Measurements from ENCODE around the gene JAK3.

Gene JAK3

DNA sequence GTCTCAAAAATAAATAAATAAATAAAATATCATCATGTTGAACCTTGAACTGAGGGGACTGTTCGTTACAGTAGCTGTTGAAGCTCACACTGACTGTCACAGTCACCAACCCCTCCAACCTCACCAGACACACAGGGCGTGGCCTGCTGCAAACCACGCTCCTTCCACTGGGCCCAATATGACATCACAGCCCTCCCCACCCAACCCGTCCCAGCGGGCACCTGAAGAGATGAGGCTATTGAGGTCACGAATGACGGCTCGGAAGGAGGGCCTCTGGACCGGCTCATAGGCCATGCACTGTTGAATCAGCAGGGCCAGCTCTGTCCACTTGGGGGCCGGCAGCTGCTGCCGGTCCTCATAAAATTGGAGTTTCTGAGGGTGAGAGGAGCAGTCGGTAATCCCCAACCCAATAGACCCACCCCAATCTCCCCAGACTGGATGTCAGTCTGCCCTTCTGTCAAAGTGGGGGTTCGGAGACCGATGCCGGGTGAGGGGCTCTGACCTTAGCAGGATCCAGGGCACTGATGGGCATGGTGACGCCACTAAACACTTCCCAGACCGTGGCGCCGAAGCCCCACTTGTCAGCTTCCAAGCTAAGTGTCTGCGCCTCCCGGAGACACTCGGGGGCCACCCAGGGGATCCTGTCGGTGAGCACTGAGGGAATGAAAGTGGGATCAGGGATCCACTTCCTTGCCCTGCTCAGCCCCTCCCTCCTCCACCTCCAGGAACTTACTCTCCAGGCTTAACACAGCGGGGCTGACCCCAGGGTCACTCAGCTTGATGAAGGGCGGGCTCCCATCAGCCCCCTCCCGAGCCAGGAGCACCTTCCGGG lies 13.2 kb downstream of the JAK3 start:
- H3K9ac ChIP-seq (ENCODE audit: low read depth, low read length), result no peak overlapping the region
- no peak overlapping the region for H3K27ac ChIP-seq (ENCODE audit: low read depth, low read length)
- H3K9me3 ChIP-seq (ENCODE audit: control insufficient read depth, insufficient read depth, low read length), result no peaks in the 10 kb centered on the region
- peaks cover 5% of the 10 kb centered on the region; the same call in 1 of the 2 replicates for H3K4me1 ChIP-seq (ENCODE audit: control insufficient read depth, insufficient read depth, low read length)
- H3K4me3 ChIP-seq (ENCODE audit: low read depth, low read length), result no peak overlapping the region
- H3K36me3 ChIP-seq (ENCODE audit: control insufficient read depth, insufficient read depth, low read length), result no peaks in the 10 kb centered on the region
- peaks cover 3% of the 10 kb centered on the region; the same call in 1 of the 2 replicates for H3K27me3 ChIP-seq (ENCODE audit: control insufficient read depth, insufficient read depth, low read length)

DNA sequence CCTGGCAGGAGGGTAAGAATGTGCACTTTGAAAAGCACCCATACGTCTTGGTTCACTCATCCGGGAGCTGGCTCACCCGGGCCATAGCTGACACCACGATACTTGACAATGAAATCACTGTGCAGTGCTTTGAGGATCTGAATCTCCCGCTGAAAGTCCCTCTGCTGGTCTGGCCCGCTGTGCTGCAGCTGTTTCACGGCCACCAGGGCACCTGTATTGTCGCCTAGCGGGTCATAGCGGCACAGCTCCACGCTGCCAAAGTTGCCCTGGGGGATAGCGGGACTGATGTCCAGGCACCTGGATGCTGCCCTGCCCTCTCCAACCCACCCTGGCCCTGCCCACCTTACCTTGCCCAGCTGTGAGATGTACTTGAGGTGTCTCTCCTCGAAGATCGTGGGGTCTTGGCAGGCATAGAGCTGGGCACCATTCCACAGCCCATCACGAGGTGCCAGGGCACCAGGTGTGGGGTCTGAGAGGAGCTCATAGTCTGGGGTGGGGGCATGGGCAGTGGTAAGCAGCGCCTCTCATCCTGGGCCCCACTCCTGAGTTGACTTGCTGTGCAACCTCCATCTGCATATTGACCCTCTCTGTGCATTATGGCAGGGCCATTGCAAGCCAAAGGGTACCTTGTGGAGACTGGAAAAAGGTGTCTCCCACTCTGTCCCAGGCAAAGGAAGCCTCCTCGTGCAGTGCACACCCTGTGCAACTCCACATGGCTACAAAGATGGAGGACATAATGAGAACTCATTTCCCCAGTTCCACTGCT lies 15.2 kb downstream of the JAK3 start:
- Histone ChIP-seq H3K36me3 (ENCODE audit: control insufficient read depth, insufficient read depth, low read length) (no peaks in the 10 kb centered on the region), H3K9me3 (ENCODE audit: control insufficient read depth, insufficient read depth, low read length) (no peaks in the 10 kb centered on the region)

DNA sequence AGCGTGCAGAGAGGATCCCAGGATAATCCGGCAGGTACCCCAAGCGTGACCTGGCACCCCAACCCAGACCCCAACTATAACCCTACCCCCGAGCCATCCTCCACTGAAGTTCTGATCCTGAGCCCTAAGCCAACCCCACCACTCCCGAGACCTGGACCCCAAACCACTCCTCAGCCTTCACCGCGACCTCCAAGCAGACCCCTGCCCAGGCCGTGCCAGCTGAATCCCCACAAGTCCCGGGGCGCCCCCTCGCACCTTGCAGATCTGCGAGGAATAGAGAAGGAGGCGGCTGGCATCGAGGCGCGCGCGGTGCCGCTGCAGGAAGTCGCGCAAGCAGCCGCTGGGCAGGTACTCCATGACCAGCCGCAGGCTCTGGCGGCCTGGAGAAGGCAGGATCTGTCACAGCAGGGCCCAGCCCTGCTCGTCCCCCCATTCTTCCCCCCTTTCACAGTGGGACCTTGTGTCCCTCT lies 16.3 kb downstream of the JAK3 start:
- H3K27me3 ChIP-seq (ENCODE audit: control insufficient read depth, insufficient read depth, low read length), result peaks cover 3% of the 10 kb centered on the region; the same call in 1 of the 2 replicates
- H3K27ac ChIP-seq (ENCODE audit: low read depth, low read length), result no peak overlapping the region
- H3K9me3 ChIP-seq (ENCODE audit: control insufficient read depth, insufficient read depth, low read length), result no peaks in the 10 kb centered on the region
- peak overlapping the region; percentile 81 for H3K4me3 ChIP-seq (ENCODE audit: low read depth, low read length)
- H3K36me3 ChIP-seq (ENCODE audit: control insufficient read depth, insufficient read depth, low read length), result no peaks in the 10 kb centered on the region
- H3K4me1 ChIP-seq (ENCODE audit: control insufficient read depth, insufficient read depth, low read length), result peaks cover 5% of the 10 kb centered on the region; the same call in 1 of the 2 replicates
- no peak overlapping the region for H3K9ac ChIP-seq (ENCODE audit: low read depth, low read length)

More for the DNA sequence above, 15.2 kb downstream of the JAK3 start:
- Histone ChIP-seq H3K4me3 (ENCODE audit: low read depth, low read length) (no peak overlapping the region), H3K27me3 (ENCODE audit: control insufficient read depth, insufficient read depth, low read length) (peaks cover 3% of the 10 kb centered on the region; the same call in 1 of the 2 replicates), H3K4me1 (ENCODE audit: control insufficient read depth, insufficient read depth, low read length) (peaks cover 5% of the 10 kb centered on the region; the same call in 1 of the 2 replicates), H3K9ac (ENCODE audit: low read depth, low read length) (no peak overlapping the region), H3K27ac (ENCODE audit: low read depth, low read length) (no peak overlapping the region)

DNA sequence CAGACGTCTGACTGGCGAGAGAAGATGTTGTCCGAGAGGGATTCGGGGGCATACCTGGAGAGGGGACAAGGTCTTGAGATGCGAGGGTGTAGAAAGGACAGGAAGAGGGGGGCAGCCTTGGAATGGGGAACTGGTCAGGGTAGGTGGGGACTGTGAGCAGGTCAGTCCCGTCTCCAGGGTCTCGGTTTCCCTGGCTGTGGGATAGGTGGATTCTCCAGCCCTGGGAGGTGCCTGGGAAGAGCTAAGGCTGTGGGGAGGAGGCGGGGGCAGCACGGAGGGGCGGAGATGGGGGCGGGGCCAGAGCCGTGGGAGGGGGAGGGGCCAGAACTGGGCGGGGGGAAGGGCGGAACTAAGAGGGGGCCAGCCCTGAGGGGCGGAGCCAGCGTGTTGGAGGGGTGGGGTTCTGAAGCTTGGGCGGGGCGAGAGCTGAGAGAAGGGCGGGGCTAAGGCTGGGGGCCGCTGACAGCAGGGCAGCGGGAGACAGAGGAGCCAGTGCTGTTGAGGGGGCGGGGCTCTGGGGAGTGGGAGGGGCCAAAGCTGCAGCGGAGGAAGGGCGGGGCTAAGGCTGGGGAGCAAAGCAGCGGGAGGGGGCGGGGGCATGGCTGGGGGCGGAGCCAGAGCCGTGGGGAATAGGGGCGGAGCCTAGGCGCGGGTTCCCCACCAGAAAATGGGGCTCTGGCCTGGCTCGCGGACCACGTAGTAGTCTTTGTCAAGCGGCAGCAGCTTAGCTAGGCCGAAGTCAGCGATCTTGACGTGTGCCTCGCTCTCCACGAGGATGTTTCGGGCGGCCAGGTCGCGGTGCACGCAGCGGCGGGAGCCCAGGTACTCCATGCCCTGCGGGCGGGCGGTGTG lies 17.0 kb downstream of the JAK3 start:
- H3K4me3 ChIP-seq (ENCODE audit: low read depth, low read length), result peak overlapping the region; percentile 81
- peak overlapping the region; percentile 62 for H3K9ac ChIP-seq (ENCODE audit: low read depth, low read length)
- peaks cover 3% of the 10 kb centered on the region; the same call in 1 of the 2 replicates for H3K27me3 ChIP-seq (ENCODE audit: control insufficient read depth, insufficient read depth, low read length)
- no peaks in the 10 kb centered on the region for H3K36me3 ChIP-seq (ENCODE audit: control insufficient read depth, insufficient read depth, low read length)
- H3K4me1 ChIP-seq (ENCODE audit: control insufficient read depth, insufficient read depth, low read length), result peaks cover 5% of the 10 kb centered on the region; the same call in 1 of the 2 replicates
- H3K9me3 ChIP-seq (ENCODE audit: control insufficient read depth, insufficient read depth, low read length), result no peaks in the 10 kb centered on the region
- peak overlapping the region; percentile 85 for H3K27ac ChIP-seq (ENCODE audit: low read depth, low read length)

DNA sequence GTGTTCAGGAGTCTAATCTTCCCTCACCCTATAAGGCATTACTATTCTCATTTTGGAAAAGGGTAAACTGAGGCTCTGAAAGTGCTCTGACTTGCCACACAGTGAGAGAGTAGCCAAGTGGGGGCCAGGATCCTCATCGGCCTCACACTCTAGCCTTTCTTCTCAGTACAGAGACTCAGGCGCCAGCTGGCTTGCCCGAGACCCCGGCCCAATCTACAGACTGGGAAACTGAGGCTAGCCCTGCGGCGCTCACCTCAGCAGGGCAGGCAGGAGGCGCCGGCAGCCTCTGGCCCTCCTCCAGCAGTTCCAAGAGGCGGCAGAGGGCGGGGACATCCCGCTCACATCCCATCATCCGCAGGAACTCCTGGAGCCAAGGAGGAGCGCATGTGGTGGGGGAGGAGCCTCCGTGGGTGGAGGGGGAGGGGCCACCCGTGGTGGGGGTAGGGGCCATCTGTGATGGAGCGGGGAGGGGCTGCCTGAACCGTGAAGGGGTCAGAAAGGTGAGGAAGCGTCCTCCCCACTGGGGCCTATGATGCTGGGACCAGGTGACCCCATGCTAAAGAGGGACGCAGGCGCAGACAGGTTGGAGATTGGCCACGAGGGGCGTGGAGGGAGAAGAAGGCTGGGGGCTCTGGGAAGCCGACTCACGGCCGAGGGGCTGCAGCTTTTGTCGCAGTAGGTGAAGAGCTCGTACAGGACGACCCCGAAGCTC lies 17.8 kb downstream of the JAK3 start:
- Histone ChIP-seq H3K36me3 (ENCODE audit: control insufficient read depth, insufficient read depth, low read length) (no peaks in the 10 kb centered on the region), H3K4me1 (ENCODE audit: control insufficient read depth, insufficient read depth, low read length) (peaks cover 5% of the 10 kb centered on the region; the same call in 1 of the 2 replicates), H3K27me3 (ENCODE audit: control insufficient read depth, insufficient read depth, low read length) (peaks cover 3% of the 10 kb centered on the region; the same call in 1 of the 2 replicates), H3K9ac (ENCODE audit: low read depth, low read length) (peak overlapping the region; percentile 62), H3K27ac (ENCODE audit: low read depth, low read length) (peak overlapping the region; percentile 85), H3K4me3 (ENCODE audit: low read depth, low read length) (peak overlapping the region; percentile 77), H3K9me3 (ENCODE audit: control insufficient read depth, insufficient read depth, low read length) (no peaks in the 10 kb centered on the region)

DNA sequence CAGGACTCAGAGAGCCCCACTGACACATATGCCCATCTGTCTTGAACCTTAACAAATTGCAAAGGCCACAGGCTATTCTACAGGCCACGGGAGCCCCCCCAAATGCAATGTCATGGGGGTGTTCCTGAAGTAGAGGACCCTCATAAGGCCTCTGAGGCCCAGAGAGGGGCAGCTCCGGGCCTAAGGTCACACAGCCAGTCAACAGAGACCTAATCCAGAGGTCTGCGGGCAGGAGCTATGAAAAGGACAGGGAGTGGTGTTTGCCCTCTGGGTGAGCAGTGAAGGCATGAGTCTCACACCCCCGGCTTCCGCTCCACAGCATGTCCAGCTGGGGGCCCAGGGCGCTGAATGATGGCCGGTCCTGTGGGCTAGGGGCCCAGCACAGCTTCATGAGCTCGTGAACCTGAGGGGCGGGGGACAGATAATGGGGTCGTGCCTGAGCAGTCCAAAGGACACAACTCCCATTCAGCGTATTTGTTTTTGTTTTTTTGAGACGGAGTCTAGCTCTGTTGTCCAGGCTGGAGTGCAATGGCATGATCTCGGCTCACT lies 21.2 kb downstream of the JAK3 start:
- Histone ChIP-seq H3K9ac (ENCODE audit: low read depth, low read length) (no peak overlapping the region), H3K27ac (ENCODE audit: low read depth, low read length) (no peak overlapping the region), H3K36me3 (ENCODE audit: control insufficient read depth, insufficient read depth, low read length) (no peaks in the 10 kb centered on the region), H3K4me3 (ENCODE audit: low read depth, low read length) (no peak overlapping the region), H3K9me3 (ENCODE audit: control insufficient read depth, insufficient read depth, low read length) (no peaks in the 10 kb centered on the region), H3K4me1 (ENCODE audit: control insufficient read depth, insufficient read depth, low read length) (no peaks in the 10 kb centered on the region), H3K27me3 (ENCODE audit: control insufficient read depth, insufficient read depth, low read length) (peaks cover under 1% of the 10 kb centered on the region; the same call in 1 of the 2 replicates)

DNA sequence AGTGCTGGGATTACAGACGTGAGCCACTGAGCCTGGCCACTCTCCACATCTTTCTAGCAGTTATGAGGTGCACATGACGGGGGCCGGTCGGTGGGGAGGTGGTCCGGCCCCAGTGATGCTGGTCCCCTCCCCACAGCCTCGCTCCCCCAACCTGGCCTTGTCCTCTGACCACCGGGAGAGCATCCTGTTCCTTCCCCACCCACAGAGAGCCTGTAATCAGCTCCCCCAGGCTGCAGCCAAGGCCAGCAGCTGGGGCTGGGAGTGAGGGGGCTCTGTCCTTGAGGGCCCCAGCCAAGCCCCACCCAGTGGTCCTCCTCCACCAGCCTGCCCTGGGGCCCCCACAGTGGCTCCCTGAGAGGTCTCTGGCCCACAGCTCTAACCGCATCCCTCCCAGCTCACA lies 23.4 kb downstream of the JAK3 start:
- Histone ChIP-seq H3K9me3 (ENCODE audit: control insufficient read depth, insufficient read depth, low read length) (no peaks in the 10 kb centered on the region), H3K4me3 (ENCODE audit: low read depth, low read length) (no peak overlapping the region), H3K27ac (ENCODE audit: low read depth, low read length) (no peak overlapping the region), H3K27me3 (ENCODE audit: control insufficient read depth, insufficient read depth, low read length) (no peaks in the 10 kb centered on the region), H3K4me1 (ENCODE audit: control insufficient read depth, insufficient read depth, low read length) (no peaks in the 10 kb centered on the region), H3K36me3 (ENCODE audit: control insufficient read depth, insufficient read depth, low read length) (no peaks in the 10 kb centered on the region), H3K9ac (ENCODE audit: low read depth, low read length) (no peak overlapping the region)

DNA sequence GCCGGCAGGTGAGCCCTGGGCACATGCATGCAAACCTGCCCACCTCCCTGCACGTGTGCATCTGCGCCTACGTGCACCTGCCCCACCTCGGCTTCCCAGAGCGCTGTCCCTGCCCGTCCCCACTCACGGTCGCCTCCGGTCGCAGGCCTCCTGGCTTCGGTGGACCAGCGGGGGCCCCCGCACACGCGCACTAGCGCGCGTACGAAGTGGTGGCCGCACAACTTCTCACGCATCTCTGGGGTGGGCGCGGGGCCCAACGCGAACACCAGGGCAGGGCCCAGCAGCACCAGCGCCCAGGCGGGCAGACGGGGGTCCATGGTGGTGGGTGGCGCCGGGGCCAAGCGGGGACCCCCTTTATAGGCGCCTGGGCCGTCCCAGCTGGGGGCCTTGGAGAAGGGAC lies 26.6 kb downstream of the JAK3 start, which contains the start of gene INSL3:
TSS of gene INSL3 (minus strand) at position 330 of the 400 bp plus-strand sequence. CDS start at position 317, 13 bp downstream.
- H3K36me3 ChIP-seq (ENCODE audit: control insufficient read depth, insufficient read depth, low read length), result no peaks in the 10 kb centered on the region
- no peaks in the 10 kb centered on the region for H3K9me3 ChIP-seq (ENCODE audit: control insufficient read depth, insufficient read depth, low read length)
- H3K27me3 ChIP-seq (ENCODE audit: control insufficient read depth, insufficient read depth, low read length), result no peaks in the 10 kb centered on the region
- H3K4me1 ChIP-seq (ENCODE audit: control insufficient read depth, insufficient read depth, low read length), result no peaks in the 10 kb centered on the region
- H3K9ac ChIP-seq (ENCODE audit: low read depth, low read length), result no peak within 1 kb of the TSS
- no peak within 1 kb of the TSS for H3K27ac ChIP-seq (ENCODE audit: low read depth, low read length)
- H3K4me3 ChIP-seq (ENCODE audit: low read depth, low read length), result no peak within 1 kb of the TSS

DNA sequence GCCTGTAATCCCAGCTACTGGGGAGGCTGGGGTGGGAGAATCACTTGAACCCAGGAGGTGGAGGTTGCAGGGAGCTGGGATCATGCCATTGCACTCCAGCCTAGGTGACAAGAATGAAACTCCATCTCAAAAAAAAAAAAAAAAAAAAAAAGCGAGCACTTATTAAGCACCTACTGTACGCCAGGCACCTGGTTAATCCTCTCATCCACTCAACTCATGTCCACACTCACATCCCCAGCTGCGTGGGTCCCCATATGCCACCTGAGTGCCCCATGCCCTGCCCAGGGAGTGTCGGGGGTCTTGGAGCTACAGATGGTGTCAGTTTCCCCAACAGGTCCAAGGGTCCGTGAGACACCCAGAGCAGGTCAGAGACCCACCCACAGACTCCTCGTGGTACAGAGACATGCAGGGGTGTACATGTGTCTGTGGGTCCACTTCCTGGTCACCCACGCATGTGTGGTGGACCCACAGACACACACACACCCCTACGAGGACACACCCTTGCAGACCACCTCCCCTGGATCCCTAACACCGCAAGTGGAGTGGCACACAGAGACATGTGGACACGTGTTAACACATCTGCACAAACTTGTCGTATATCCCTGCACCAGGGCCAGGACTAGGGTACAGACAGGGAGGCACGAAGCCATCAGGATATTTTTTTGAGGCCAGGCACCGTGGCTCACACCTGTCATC lies 30.0 kb downstream of the JAK3 start:
- H3K27ac ChIP-seq (ENCODE audit: low read depth, low read length), result no peak overlapping the region
- no peaks in the 10 kb centered on the region for H3K4me1 ChIP-seq (ENCODE audit: control insufficient read depth, insufficient read depth, low read length)
- no peaks in the 10 kb centered on the region for H3K36me3 ChIP-seq (ENCODE audit: control insufficient read depth, insufficient read depth, low read length)
- no peaks in the 10 kb centered on the region for H3K9me3 ChIP-seq (ENCODE audit: control insufficient read depth, insufficient read depth, low read length)
- H3K27me3 ChIP-seq (ENCODE audit: control insufficient read depth, insufficient read depth, low read length), result no peaks in the 10 kb centered on the region
- no peak overlapping the region for H3K9ac ChIP-seq (ENCODE audit: low read depth, low read length)
- H3K4me3 ChIP-seq (ENCODE audit: low read depth, low read length), result no peak overlapping the region

All from HUES48 (cell line).